ENCODE results near the gene CXCL17.

DNA sequence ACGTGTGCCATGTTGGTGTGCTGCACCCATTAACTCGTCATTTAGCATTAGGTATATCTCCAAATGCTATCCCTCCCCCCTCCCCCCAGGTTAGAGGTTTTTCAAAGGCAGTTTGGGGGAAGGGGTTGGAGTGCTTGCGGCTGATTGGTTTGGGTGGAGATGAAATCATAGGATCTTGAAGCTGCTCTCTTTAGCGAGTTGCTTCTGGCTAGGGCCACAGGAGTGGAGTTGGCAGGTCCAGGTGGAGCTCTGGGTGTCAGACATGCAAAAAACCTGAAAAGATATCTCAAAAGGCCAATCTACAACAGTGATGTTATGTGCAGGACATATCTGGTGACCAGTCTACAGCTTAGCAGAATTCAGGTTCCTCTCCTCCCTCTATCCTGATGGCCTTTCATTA is 32.6 kb upstream of the CXCL17 start:
- TF ChIP-seq, protein P1, sequence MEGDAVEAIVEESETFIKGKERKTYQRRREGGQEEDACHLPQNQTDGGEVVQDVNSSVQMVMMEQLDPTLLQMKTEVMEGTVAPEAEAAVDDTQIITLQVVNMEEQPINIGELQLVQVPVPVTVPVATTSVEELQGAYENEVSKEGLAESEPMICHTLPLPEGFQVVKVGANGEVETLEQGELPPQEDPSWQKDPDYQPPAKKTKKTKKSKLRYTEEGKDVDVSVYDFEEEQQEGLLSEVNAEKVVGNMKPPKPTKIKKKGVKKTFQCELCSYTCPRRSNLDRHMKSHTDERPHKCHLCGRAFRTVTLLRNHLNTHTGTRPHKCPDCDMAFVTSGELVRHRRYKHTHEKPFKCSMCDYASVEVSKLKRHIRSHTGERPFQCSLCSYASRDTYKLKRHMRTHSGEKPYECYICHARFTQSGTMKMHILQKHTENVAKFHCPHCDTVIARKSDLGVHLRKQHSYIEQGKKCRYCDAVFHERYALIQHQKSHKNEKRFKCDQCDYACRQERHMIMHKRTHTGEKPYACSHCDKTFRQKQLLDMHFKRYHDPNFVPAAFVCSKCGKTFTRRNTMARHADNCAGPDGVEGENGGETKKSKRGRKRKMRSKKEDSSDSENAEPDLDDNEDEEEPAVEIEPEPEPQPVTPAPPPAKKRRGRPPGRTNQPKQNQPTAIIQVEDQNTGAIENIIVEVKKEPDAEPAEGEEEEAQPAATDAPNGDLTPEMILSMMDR (IDR thresholded peaks at IDR 0.05), result no peak
- no peak for TF ChIP-seq POLR2A (IDR thresholded peaks at IDR 0.05)
